A549 (cell line): ENCODE measurements around the gene CARMIL1. TPM values are rescaled to one million over a fixed set of nuclear protein-coding genes. Genes with fewer than 3 reads are reported as not detected.
A peak's percentile ranks its signal among the peaks of the same experiment; 100 is the strongest.

ENCODE experiments used
- ATAC-seq, 2 experiments: fragments of 200-7000 bp in 1 of 2; fragments of >200 bp in 1 of 2; cut with Nextera tagmentation in 1 of 2; cut with Tn5 transposase in 1 of 2; 3 replicates each; pipeline versions ENCODE4 v1.8.0 to v1.9.1; 2018 to 2020; ENCODE audit warnings: mild to moderate bottlenecking in 1 of 2, moderate library complexity in 1 of 2
- CTCF ChIA-PET: fragments of 300-600 bp; sonication (Branson Sonifier 250); formaldehyde crosslinking; extraction: SDS; loops from one replicate; lab custom pipeline; 2021; ENCODE audit warnings: antibody characterized with exemption, inconsistent platforms; lab: Yijun Ruan, JAX
- POLR2A ChIA-PET: fragments of 350-600 bp; formaldehyde crosslinking; extraction: SDS; loops from one replicate; lab custom pipeline; 2021; ENCODE audit warnings: antibody characterized with exemption, inconsistent platforms; lab: Yijun Ruan, JAX
- DNase-seq, 2 experiments: peaks; one replicate each; pipeline versions ENCODE4 v3.0.0 to v3.0.0-alpha.2; 2011 to 2016; ENCODE audit warnings: low read depth in 1 of 2, low spot score in 1 of 2
- FAIRE-seq: peaks from 2 replicates; lab custom pipeline; 2011; peaks lifted over from hg19 to GRCh38; lab: Jason Lieb, UNC
- H3K27ac ChIP-seq, 2 experiments: fragments of >200 bp; sonication (Bioruptor Twin); formaldehyde crosslinking; 3 replicates each; pipeline ENCODE4 v1.5.1; 2016 to 2017
- H3K4me1 ChIP-seq: fragments of >200 bp; sonication (Bioruptor Twin); formaldehyde crosslinking; 3 replicates; pipeline ENCODE4 v1.6.1; 2016
- H3K4me2 ChIP-seq: fragments of >200 bp; sonication (Bioruptor Twin); formaldehyde crosslinking; 3 replicates; pipeline ENCODE4 v1.6.1; 2016
- H3K4me3 ChIP-seq: fragments of >200 bp; sonication (Bioruptor Twin); formaldehyde crosslinking; 3 replicates; pipeline ENCODE4 v1.5.1; 2016
- H3K9me3 ChIP-seq: fragments of >200 bp; sonication (Bioruptor Twin); formaldehyde crosslinking; 3 replicates; pipeline ENCODE4 v1.6.1; 2016
- BHLHE40 ChIP-seq: IDR thresholded peaks from 2 replicates; pipeline ENCODE4 v1.6.1; 2012; ENCODE audit warnings: low read depth, low read length, inconsistent platforms
- FOSL2 ChIP-seq, 2 experiments: fragments of 450-650 bp in 1 of 2; fragments of >200 bp in 1 of 2; sonication (Bioruptor Twin) in 1 of 2; formaldehyde crosslinking; IDR thresholded peaks; 2 replicates each; pipeline versions ENCODE4 v1.5.0 to v1.6.1; 2016 to 2020; ENCODE audit warnings: mild to moderate bottlenecking in 1 of 2, moderate library complexity in 1 of 2
- FOXS1 ChIP-seq: fragments of 250-450 bp; sonication (Bioruptor Pico); IDR thresholded peaks from 2 replicates; pipeline ENCODE4 v1.5.0; 2020; ENCODE audit warnings: mild to moderate bottlenecking, moderate library complexity
- HEYL ChIP-seq: fragments of 250-450 bp; sonication (Bioruptor Pico); IDR thresholded peaks from 2 replicates; pipeline ENCODE4 v1.8.0; 2021; ENCODE audit warnings: mild to moderate bottlenecking, moderate library complexity
- HOXB13 ChIP-seq: fragments of 250-450 bp; sonication (Bioruptor Pico); IDR thresholded peaks from 2 replicates; pipeline ENCODE4 v1.5.0; 2020; ENCODE audit warnings: low read depth, mild to moderate bottlenecking, moderate library complexity
- JUN ChIP-seq, 2 experiments: fragments of >200 bp; sonication (Bioruptor Twin); formaldehyde crosslinking; IDR thresholded peaks; 2 replicates in 1 of 2; 3 replicates in 1 of 2; pipeline ENCODE4 v1.6.1; 2016 to 2017
- MAFK ChIP-seq: fragments of 450-650 bp; IDR thresholded peaks from 2 replicates; pipeline ENCODE4 v1.6.1; 2014; ENCODE audit not compliant: partially characterized antibody
- NR3C1 ChIP-seq: fragments of >200 bp; sonication (Bioruptor Twin); formaldehyde crosslinking; IDR thresholded peaks from 3 replicates; pipeline ENCODE4 v1.6.1; 2017
- SREBF2 ChIP-seq: fragments of 450-650 bp; IDR thresholded peaks from 2 replicates; pipeline ENCODE4 v1.6.1; 2014; ENCODE audit warnings: mild to moderate bottlenecking, moderate library complexity
- ZNF302 ChIP-seq: fragments of 250-450 bp; sonication (Bioruptor Pico); IDR thresholded peaks from 2 replicates; pipeline ENCODE4 v1.9.0; 2021; ENCODE audit warnings: inconsistent platforms, mild to moderate bottlenecking, moderate library complexity
- WGBS: methylation state at CpG from one replicate; pipeline ENCODE4 v1.1.6; 2017; ENCODE audit errors: missing lambda C conversion rate; 5-methylcytosine and 5-hydroxymethylcytosine counted together
- polyA plus RNA-seq, 4 experiments: library from polyadenylated mRNA; depleted of rRNA in 3 of 4; stranded (reverse); fragments of >200 nt; fragmentation: RNase III in 1 of 4; extraction: RNeasy Plus Mini Kit Qiagen cat#74134 plus additional on column Dnase treatment in 1 of 4; gene quantifications; 2 replicates in 3 of 4; 3 replicates in 1 of 4; pipeline ENCODE4 v1.2.3, GENCODE V29; 2011 to 2017
- TF ChIP-seq, protein P1 (sequence below): fragments of 200-600 bp; sonication (generic); IDR thresholded peaks from 2 replicates; pipeline ENCODE4 v1.6.1; 2016; ENCODE audit warnings: antibody characterized with exemption, mild to moderate bottlenecking, moderate library complexity
- TF ChIP-seq, protein P2 (sequence below): fragments of >200 bp; sonication (Bioruptor Twin); formaldehyde crosslinking; IDR thresholded peaks from 2 replicates; pipeline ENCODE4 v1.6.1; 2016
- TF ChIP-seq, protein P3 (sequence below): fragments of >200 bp; sonication (Bioruptor Twin); formaldehyde crosslinking; IDR thresholded peaks from 3 replicates; pipeline ENCODE4 v1.6.1; 2016

Gene CARMIL1
- polyA plus RNA-seq, 2 of the 4 experiments (the other 2 are of a cell fraction) = 11.5 to 11.8 TPM

DNA sequence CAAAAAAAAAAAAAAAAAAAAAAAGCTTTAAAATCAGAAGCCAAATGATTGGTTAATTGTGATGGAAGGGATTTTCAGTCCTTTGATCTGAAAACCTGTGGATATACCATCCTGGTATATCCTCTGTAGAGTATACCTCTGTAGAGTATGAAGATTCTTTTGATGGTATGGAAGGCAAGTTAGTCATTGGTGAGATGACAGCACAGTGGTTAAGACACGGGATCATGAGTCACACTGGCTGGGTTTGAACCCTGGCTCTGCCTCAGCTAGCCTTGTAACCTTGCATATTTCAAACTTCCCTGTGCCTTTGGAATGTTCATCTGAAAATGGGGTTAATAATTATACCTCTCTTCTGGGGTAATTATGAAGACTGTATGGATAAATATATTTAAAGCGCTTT, 179.3 kb downstream of the CARMIL1 start:
- ChIA-PET POLR2A (no interaction called here), CTCF (no interaction called here)
- ATAC-seq (peak; percentile 76 to 83), FAIRE-seq (no peak), DNase-seq (peak; percentile 22 to 46)
- Histone ChIP-seq H3K4me3 (no peak overlapping the region), H3K27ac (peak overlapping the region; percentile 12 to 63; a peak in 2 of 6 replicates), H3K4me2 (peak overlapping the region; percentile 44), H3K9me3 (no peaks in the 10 kb centered on the region), H3K4me1 (peaks cover 31% of the 10 kb centered on the region)
- TF ChIP-seq FOSL2 (IDR thresholded peaks at IDR 0.05) (0 out of 2 replicates have a peak, but pooled peaks have one; percentile 14), FOSL2 (CRISPR knock-in tag; IDR thresholded peaks at IDR 0.05) (peak; percentile 57), BHLHE40 (no peak)
- 40% methylated on average over 2 of the region's 2 CpGs for WGBS

DNA sequence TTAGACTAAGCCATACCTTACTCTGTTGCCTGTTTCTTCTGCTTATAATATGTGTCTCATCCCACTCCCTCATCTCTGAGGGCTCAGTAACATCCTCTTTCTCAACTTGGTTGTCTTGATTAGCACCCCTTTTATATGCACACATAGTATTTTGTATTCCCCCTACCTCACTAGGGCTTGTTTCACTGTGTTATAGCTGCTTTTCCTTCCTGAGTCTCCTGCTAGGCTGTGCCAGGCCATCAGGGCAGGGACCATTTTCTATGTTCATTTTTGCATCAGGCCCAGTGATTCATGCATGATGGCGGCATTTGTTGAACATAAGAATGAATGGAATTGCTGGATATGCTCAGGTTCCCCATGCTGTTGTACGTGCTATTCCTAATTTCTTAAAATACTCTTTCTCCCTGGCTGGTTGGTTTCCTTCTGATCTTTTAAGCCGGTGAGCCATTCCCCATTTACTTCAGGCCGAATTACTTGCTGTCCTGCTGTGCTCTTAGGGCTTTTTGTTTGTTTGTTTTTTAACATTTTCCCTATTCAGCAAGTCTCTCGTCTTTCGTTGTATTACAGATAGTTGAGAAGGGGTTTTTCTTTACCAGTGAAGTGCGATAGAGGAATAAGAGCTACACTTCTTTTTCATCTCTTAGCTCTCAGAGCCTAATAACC, 183.2 kb downstream of the CARMIL1 start:
- CTCF ChIA-PET = interaction anchor here (1.5 kb wide), 1 partner anchor 183 kb away, joined by 4 read pairs; the partner anchor contains the start of gene CARMIL1
- FAIRE-seq = no peak

GRCh38 chr6:25463441-25463840, 184.3 kb downstream of the CARMIL1 start:
- 93% methylated on average over 4 of the region's 4 CpGs for WGBS
- Histone ChIP-seq H3K4me1 (peaks cover 16% of the 10 kb centered on the region), H3K27ac (no peak overlapping the region), H3K4me3 (no peak overlapping the region), H3K4me2 (no peak overlapping the region), H3K9me3 (no peaks in the 10 kb centered on the region)
- FAIRE-seq (no peak), ATAC-seq (no peak), DNase-seq (no peak)
- TF ChIP-seq JUN (IDR thresholded peaks at IDR 0.05) (no peak), HEYL (CRISPR knock-in tag) (no peak), SREBF2 (no peak), MAFK (no peak), FOSL2 (IDR thresholded peaks at IDR 0.05) (no peak), FOSL2 (CRISPR knock-in tag; IDR thresholded peaks at IDR 0.05) (no peak), FOXS1 (no peak), NR3C1 (no peak)
- TF ChIP-seq, protein P1, sequence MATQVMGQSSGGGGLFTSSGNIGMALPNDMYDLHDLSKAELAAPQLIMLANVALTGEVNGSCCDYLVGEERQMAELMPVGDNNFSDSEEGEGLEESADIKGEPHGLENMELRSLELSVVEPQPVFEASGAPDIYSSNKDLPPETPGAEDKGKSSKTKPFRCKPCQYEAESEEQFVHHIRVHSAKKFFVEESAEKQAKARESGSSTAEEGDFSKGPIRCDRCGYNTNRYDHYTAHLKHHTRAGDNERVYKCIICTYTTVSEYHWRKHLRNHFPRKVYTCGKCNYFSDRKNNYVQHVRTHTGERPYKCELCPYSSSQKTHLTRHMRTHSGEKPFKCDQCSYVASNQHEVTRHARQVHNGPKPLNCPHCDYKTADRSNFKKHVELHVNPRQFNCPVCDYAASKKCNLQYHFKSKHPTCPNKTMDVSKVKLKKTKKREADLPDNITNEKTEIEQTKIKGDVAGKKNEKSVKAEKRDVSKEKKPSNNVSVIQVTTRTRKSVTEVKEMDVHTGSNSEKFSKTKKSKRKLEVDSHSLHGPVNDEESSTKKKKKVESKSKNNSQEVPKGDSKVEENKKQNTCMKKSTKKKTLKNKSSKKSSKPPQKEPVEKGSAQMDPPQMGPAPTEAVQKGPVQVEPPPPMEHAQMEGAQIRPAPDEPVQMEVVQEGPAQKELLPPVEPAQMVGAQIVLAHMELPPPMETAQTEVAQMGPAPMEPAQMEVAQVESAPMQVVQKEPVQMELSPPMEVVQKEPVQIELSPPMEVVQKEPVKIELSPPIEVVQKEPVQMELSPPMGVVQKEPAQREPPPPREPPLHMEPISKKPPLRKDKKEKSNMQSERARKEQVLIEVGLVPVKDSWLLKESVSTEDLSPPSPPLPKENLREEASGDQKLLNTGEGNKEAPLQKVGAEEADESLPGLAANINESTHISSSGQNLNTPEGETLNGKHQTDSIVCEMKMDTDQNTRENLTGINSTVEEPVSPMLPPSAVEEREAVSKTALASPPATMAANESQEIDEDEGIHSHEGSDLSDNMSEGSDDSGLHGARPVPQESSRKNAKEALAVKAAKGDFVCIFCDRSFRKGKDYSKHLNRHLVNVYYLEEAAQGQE = no peak
- TF ChIP-seq, protein P2, sequence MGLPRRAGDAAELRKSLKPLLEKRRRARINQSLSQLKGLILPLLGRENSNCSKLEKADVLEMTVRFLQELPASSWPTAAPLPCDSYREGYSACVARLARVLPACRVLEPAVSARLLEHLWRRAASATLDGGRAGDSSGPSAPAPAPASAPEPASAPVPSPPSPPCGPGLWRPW = no peak
- CTCF ChIA-PET = interaction anchor here (0.6 to 1.5 kb wide), 2 partner anchors 12 to 185 kb away, joined by 3 to 4 read pairs; partner anchors contain the start of gene CARMIL1
- POLR2A ChIA-PET = no interaction called here

More for the DNA sequence above, 183.2 kb downstream of the CARMIL1 start:
- no peak for ATAC-seq
- no peaks in the 10 kb centered on the region for H3K9me3 ChIP-seq
- no peak overlapping the region for H3K4me3 ChIP-seq
- 92% methylated on average over 7 of the region's 7 CpGs for WGBS
- TF ChIP-seq ZNF302 (CRISPR knock-in tag) (no peak), HOXB13 (no peak)
- TF ChIP-seq, protein P3, sequence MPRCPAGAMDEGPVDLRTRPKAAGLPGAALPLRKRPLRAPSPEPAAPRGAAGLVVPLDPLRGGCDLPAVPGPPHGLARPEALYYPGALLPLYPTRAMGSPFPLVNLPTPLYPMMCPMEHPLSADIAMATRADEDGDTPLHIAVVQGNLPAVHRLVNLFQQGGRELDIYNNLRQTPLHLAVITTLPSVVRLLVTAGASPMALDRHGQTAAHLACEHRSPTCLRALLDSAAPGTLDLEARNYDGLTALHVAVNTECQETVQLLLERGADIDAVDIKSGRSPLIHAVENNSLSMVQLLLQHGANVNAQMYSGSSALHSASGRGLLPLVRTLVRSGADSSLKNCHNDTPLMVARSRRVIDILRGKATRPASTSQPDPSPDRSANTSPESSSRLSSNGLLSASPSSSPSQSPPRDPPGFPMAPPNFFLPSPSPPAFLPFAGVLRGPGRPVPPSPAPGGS = no peak
- H3K4me1 ChIP-seq = peaks cover 24% of the 10 kb centered on the region
- no peak overlapping the region for H3K27ac ChIP-seq
- POLR2A ChIA-PET = no interaction called here
- no peak overlapping the region for H3K4me2 ChIP-seq
- DNase-seq = no peak
